Measurements from ENCODE around the gene RHOBTB1.

RHOBTB1 gene

DNA sequence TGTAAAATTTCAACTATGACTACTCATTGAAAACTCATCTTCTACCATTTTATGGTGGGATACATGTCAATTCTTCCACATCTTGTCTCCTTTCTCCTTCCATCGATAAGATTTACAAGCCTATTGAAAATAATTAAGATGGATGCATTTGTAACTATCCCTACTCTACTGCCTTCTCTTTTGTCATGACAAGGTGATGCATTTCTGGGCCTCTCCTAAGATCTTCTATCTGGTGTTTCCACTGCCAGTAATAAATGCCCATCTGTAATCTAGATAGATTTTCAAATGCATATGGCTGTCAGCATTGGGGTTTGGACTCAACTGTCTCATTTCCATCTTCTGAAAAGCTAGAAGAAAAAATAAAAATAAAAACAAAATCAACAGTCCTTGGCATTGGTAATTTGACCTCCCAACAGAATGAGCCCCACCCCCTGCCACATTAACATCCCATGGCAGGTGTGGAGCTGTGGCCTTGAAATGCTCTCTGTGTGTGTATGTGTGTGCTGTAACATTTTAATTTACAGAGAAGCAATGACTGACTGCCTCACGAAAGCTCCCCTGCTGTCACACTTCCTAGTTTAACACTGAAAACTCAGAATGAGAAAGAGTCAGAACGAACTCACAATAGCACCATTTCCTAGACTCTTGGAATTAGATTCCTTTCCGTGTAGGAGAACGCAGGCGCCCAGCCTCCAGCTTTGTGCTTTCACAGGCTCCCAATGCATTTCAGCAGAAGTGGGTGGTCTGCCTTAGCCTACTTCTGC, 74.2 kb downstream of the RHOBTB1 start:
- H3K27ac ChIP-seq, result no peak overlapping the region
- TF ChIP-seq, protein P1, sequence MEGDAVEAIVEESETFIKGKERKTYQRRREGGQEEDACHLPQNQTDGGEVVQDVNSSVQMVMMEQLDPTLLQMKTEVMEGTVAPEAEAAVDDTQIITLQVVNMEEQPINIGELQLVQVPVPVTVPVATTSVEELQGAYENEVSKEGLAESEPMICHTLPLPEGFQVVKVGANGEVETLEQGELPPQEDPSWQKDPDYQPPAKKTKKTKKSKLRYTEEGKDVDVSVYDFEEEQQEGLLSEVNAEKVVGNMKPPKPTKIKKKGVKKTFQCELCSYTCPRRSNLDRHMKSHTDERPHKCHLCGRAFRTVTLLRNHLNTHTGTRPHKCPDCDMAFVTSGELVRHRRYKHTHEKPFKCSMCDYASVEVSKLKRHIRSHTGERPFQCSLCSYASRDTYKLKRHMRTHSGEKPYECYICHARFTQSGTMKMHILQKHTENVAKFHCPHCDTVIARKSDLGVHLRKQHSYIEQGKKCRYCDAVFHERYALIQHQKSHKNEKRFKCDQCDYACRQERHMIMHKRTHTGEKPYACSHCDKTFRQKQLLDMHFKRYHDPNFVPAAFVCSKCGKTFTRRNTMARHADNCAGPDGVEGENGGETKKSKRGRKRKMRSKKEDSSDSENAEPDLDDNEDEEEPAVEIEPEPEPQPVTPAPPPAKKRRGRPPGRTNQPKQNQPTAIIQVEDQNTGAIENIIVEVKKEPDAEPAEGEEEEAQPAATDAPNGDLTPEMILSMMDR (IDR thresholded peaks at IDR 0.05), result no peak
- no peak for TF ChIP-seq ZFX (IDR thresholded peaks at IDR 0.05; ENCODE audit: borderline replicate concordance)

DNA sequence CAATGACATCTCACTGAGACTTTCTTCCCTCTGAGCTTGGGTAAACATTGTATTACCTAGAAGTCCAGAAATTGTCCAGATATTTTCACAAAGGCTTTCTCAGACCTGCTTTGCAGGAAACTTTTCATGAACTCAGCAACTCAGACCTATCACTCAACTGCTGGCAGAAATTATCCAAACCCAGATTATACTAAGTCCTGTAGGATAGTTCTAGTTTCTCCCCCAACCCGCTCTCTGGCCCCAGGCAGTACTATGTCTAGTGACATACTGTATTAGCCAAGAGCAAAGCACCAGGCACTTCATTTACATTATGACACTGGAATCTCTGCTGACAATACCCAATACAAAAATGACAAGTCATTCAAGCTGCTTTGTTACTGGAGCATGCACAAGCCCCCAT, 75.0 kb downstream of the RHOBTB1 start:
- H3K27ac ChIP-seq, result no peak overlapping the region

DNA sequence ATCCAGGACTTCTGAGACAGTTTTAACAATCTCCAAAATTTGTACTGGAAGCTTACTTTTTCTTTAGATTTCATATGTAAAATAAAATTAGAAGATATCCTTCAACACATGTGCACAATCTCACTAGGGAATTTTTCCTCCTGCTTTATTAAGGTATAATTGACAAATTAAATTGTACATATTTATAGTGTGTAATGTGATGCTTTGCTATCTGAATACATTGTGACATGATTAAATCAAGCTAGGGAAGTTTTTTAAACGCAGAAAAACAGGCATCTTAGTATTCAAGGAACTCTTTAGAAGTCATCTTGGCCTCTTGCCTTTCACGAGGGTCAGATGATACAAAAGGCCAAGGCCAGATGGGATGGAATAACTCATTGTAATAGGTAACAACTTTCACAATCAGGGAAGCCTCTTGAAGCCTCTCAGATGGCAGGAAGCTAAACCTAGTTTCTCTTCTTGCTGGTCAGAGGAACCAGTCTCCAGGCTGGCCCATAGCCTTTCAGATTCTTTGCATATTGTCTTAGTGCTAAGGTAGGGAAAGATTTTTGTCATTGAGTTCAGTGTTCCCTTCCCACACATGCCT, 78.7 kb downstream of the RHOBTB1 start:
- TF ChIP-seq, protein P1 (IDR thresholded peaks at IDR 0.05), result no peak
- TF ChIP-seq ZFX (IDR thresholded peaks at IDR 0.05; ENCODE audit: borderline replicate concordance), result no peak
- no peak overlapping the region for H3K27ac ChIP-seq

More for the DNA sequence above, 75.0 kb downstream of the RHOBTB1 start:
- TF ChIP-seq, protein P1 (IDR thresholded peaks at IDR 0.05), result no peak
- no peak for TF ChIP-seq ZFX (IDR thresholded peaks at IDR 0.05; ENCODE audit: borderline replicate concordance)

DNA sequence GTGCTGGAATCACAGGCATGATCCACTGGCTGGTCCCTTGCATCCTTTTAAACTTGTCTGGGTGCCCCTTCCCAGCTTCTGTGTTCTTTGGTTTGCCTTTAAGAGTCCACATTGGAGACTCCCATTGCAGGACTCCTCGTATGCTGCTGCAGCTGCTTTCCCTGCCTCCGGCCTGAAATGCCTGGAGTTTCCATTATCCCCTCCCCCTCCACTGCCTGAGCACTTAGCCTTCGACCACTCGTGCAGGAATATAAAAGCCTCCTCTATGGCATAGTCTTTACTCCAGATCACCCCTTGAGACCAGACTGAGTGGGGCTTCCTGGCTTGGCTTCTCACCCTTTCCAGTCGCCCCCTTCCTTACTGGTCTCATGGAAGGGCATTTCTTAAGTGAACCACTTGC, 80.2 kb downstream of the RHOBTB1 start:
- no peak overlapping the region for H3K27ac ChIP-seq
- no peak for TF ChIP-seq ZFX (IDR thresholded peaks at IDR 0.05; ENCODE audit: borderline replicate concordance)
- TF ChIP-seq, protein P1 (IDR thresholded peaks at IDR 0.05), result no peak

DNA sequence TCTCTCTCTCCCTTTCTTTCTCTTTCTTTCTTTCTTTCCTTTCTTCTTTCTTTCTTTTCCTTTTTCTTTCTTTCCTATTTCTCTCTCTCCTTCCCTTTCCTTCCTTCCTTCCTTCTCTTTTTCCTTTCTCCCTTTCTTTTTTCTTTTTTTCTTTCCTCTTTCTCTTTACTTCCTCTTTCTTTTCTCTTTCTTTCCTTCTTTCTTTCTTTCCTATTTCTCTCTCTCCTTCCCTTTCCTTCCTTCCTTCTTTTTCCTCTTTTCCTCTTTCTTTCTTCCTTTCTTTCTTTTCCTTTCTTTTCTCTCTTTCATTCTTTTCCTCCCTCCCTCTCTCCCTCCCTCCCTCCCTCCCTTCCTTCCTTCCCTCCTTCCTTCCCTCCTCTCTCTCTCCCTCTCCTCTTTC, 81.5 kb downstream of the RHOBTB1 start:
- no peak overlapping the region for H3K27ac ChIP-seq
- TF ChIP-seq, protein P1 (IDR thresholded peaks at IDR 0.05), result no peak
- no peak for TF ChIP-seq ZFX (IDR thresholded peaks at IDR 0.05; ENCODE audit: borderline replicate concordance)

DNA sequence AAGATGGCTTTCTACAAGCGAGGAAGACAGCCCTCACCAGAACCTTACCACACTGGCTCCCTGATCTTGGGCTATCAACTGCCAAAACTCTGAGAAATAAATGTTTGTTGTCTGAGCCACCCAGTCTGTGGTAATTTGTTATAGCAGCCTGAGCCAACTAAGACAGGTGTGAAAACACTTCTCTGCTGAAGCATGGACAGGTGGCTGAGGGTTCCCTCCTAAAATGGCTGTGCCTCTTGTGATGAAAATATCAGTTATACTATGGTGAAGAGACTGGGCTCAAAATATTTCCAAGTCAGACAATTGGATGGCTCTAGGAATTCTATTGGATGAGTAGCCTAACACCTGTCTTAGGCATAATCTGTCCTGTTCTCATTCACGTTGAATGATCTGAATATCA, 87.6 kb downstream of the RHOBTB1 start:
- no peak overlapping the region for H3K27ac ChIP-seq
- TF ChIP-seq, protein P1 (IDR thresholded peaks at IDR 0.05), result no peak
- no peak for TF ChIP-seq ZFX (IDR thresholded peaks at IDR 0.05; ENCODE audit: borderline replicate concordance)

DNA sequence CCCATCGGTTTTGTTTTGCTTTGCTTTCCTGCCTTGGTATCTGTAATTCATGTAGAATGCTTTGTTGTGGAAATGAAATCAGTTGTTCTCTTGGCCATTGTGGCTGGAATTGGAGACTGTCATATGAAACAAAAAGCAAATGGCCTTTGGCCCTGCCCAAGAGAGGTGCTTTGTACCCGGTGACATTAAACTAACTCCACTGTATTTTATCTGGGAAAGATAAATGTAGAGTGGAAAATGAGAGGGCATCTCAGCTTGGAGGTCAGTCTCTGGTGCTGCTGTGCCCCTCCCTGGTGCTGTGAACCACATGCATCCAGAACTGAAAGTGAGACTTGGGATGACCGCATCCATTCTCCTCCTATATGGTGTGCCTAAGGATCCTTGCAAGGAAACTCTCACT, 90.3 kb downstream of the RHOBTB1 start:
- TF ChIP-seq, protein P1 (IDR thresholded peaks at IDR 0.05), result no peak
- no peak for TF ChIP-seq ZFX (IDR thresholded peaks at IDR 0.05; ENCODE audit: borderline replicate concordance)
- H3K27ac ChIP-seq, result no peak overlapping the region

All from 22Rv1 (cell line).